GM12878 (cell line): ENCODE results near the gene HSP90AB1. TPM values are rescaled to one million over a fixed set of nuclear protein-coding genes. Genes with fewer than 3 reads are reported as not detected.

Experiments used
- ATAC-seq: fragments of 200-7000 bp; cut with Tn5 transposase; 3 replicates; pipeline ENCODE4 v1.9.1; 2020; ENCODE audit warnings: mild to moderate bottlenecking, moderate library complexity
- BruUV-seq: library from RNA; stranded (reverse); fragments of 400-500 nt; replicated peaks from 2 replicates; lab custom pipeline; 2021; lab: Mats Ljungman, UMichigan
- CTCF ChIA-PET: fragments of 300-600 bp; sonication (Branson Sonifier 250); formaldehyde crosslinking; extraction: SDS; loops from one replicate; lab custom pipeline; 2021; ENCODE audit warnings: inconsistent platforms; lab: Yijun Ruan, JAX
- POLR2A ChIA-PET: fragments of 350-600 bp; formaldehyde crosslinking; extraction: SDS; loops from one replicate; lab custom pipeline; 2021; ENCODE audit warnings: inconsistent platforms; lab: Charles Lee
- RAD21 ChIA-PET: fragments of 300-600 bp; sonication (Branson Sonifier 250); formaldehyde crosslinking; loops from one replicate; lab custom pipeline; 2023; ENCODE audit warnings: antibody characterized with exemption; ENCODE audit not compliant: unreplicated experiment; lab: Charles Lee
- SMC1A ChIA-PET: fragments of 300-600 bp; sonication (Branson Sonifier 250); formaldehyde crosslinking; loops from one replicate; lab custom pipeline; 2023; ENCODE audit not compliant: unreplicated experiment, uncharacterized antibody; lab: Charles Lee
- DNase-seq: peaks from one replicate; pipeline ENCODE4 v3.0.0-alpha.2; 2011; ENCODE audit warnings: low read depth, low spot score
- FAIRE-seq: peaks from 3 replicates; lab custom pipeline; 2011; peaks lifted over from hg19 to GRCh38; lab: Jason Lieb, UNC
- H2AFZ ChIP-seq: 2 replicates; pipeline ENCODE4 v1.6.0; 2011; ENCODE audit warnings: low read depth, low read length, control low read depth; ENCODE audit not compliant: control insufficient read depth
- H3K27ac ChIP-seq: 2 replicates; pipeline ENCODE4 v1.5.1; 2011; ENCODE audit warnings: control low read depth; ENCODE audit not compliant: control insufficient read depth, insufficient read depth
- H3K27me3 ChIP-seq, 2 experiments: replicated peaks in 1 of 2; 2 replicates each; pipeline versions ENCODE4 v1.6.0 to v1.6.1; 2011; ENCODE audit warnings: low read length in 1 of 2; ENCODE audit not compliant: control insufficient read depth in 2 of 2, insufficient read depth in 2 of 2
- H3K36me3 ChIP-seq, 2 experiments: 2 replicates each; pipeline ENCODE4 v1.5.1; 2011; ENCODE audit warnings: low read length in 1 of 2; ENCODE audit not compliant: control insufficient read depth in 2 of 2, insufficient read depth in 2 of 2
- H3K4me1 ChIP-seq: 2 replicates; pipeline ENCODE4 v1.6.1; 2011; ENCODE audit warnings: mild to moderate bottlenecking, low read length, moderate library complexity, mixed read lengths; ENCODE audit not compliant: control insufficient read depth, insufficient read depth
- H3K4me2 ChIP-seq: 2 replicates; pipeline ENCODE4 v1.6.0; 2011; ENCODE audit warnings: control low read depth; ENCODE audit not compliant: control insufficient read depth, insufficient read depth
- H3K4me3 ChIP-seq: fragments of 200-600 bp; sonication (generic); 2 replicates; pipeline ENCODE4 v1.5.1; 2016
- H3K79me2 ChIP-seq: 2 replicates; pipeline ENCODE4 v1.6.0; 2011; ENCODE audit warnings: low read length; ENCODE audit not compliant: control insufficient read depth, insufficient read depth
- H3K9ac ChIP-seq: 2 replicates; pipeline ENCODE4 v1.8.0; 2011; ENCODE audit warnings: low read length, control low read depth, mixed read lengths; ENCODE audit not compliant: control insufficient read depth, insufficient read depth
- H3K9me3 ChIP-seq: replicated peaks from 3 replicates; pipeline ENCODE4 v1.5.1; 2011; ENCODE audit warnings: mild to moderate bottlenecking, low read length; ENCODE audit not compliant: control insufficient read depth, insufficient read depth
- H4K20me1 ChIP-seq: 2 replicates; pipeline ENCODE4 v1.6.0; 2011; ENCODE audit not compliant: control insufficient read depth, insufficient read depth
- CBFB ChIP-seq: IDR thresholded peaks from 2 replicates; pipeline ENCODE4 v1.6.1; 2016; ENCODE audit warnings: antibody characterized with exemption, low read depth
- ELK1 ChIP-seq: IDR thresholded peaks from 2 replicates; pipeline ENCODE4 v1.6.1; 2012; ENCODE audit warnings: low read depth, low read length, improper control_type of control experiment
- FOXM1 ChIP-seq: IDR thresholded peaks from 2 replicates; pipeline ENCODE4 v1.6.1; 2012; ENCODE audit warnings: low read depth, mild to moderate bottlenecking, inconsistent platforms, low read length, moderate library complexity
- IKZF1 ChIP-seq: fragments of 450-650 bp; conservative IDR thresholded peaks from 2 replicates; pipeline ENCODE4 v1.6.1; 2017; ENCODE audit warnings: antibody characterized with exemption, mild to moderate bottlenecking
- NR2C1 ChIP-seq: fragments of 450-650 bp; IDR thresholded peaks from 2 replicates; pipeline ENCODE4 v1.6.1; 2017; ENCODE audit warnings: antibody characterized with exemption, mild to moderate bottlenecking, moderate library complexity
- POU2F2 ChIP-seq: IDR thresholded peaks from 3 replicates; pipeline ENCODE4 v1.6.1; 2011; ENCODE audit warnings: low read depth, mild to moderate bottlenecking, low read length, borderline replicate concordance
- RBBP5 ChIP-seq: fragments of 200-600 bp; sonication (generic); conservative IDR thresholded peaks from 2 replicates; pipeline ENCODE4 v1.6.1; 2016
- STAT3 ChIP-seq: IDR thresholded peaks from 2 replicates; pipeline ENCODE4 v1.6.1; 2011; ENCODE audit warnings: low read depth, low read length, improper control_type of control experiment
- TARDBP ChIP-seq: IDR thresholded peaks from 2 replicates; pipeline ENCODE4 v1.6.1; 2016; ENCODE audit warnings: borderline replicate concordance
- YBX1 ChIP-seq: fragments of 450-650 bp; IDR thresholded peaks from 2 replicates; pipeline ENCODE4 v1.6.1; 2016; ENCODE audit warnings: antibody characterized with exemption
- ZNF384 ChIP-seq: IDR thresholded peaks from 2 replicates; pipeline ENCODE4 v1.6.1; 2012; ENCODE audit warnings: low read depth, mild to moderate bottlenecking, low read length, improper control_type of control experiment, borderline replicate concordance
- WGBS: methylation state at CpG from one replicate; pipeline ENCODE4 v1.1.6; 2016; ENCODE audit warnings: low lambda C conversion rate; ENCODE audit not compliant: insufficient replicate concordance, insufficient coverage; ENCODE audit errors: missing lambda C conversion rate; 5-methylcytosine and 5-hydroxymethylcytosine counted together
- in situ Hi-C: fragments of 300-500 bp; cut with MboI; formaldehyde crosslinking; loops from 9 replicates; pipeline ENCODE4 v1.14.3; 2018; ENCODE audit warnings: mixed read lengths
- intact Hi-C: fragments of 100-400 bp; cut with micrococcal nuclease; formaldehyde crosslinking; loops from one replicate; pipeline ENCODE4 v1.14.2; 2022; ENCODE audit not compliant: unreplicated experiment
- polyA plus RNA-seq, 11 experiments: library from polyadenylated mRNA; depleted of rRNA in 4 of 11; unstranded in 6 of 11; stranded (reverse) in 5 of 11; fragments of >200 nt; fragmentation: Nextera tagmentation in 4 of 11; fragmentation: Illumina TruSeq in 1 of 11; extraction: Ambion mirVana in 4 of 11; extraction: Trizol in 1 of 11; gene quantifications; 1 replicate in 1 of 11; 2 replicates in 10 of 11; pipeline versions ENCODE4 v1.2.1 to v1.2.3, GENCODE V29; 2011 to 2016; ENCODE audit warnings: inconsistent platforms in 2 of 11, missing spikeins in 2 of 11, low read depth in 1 of 11
- total RNA-seq, 4 experiments: library from RNA; depleted of rRNA in 3 of 4; stranded (reverse); fragments of >200 nt in 3 of 4; fragmentation: Illumina TruSeq in 1 of 4; extraction: Trizol in 1 of 4; gene quantifications; 2 replicates each; pipeline versions ENCODE4 v1.2.1 to v1.2.3, GENCODE V29; 2013 to 2021
- TF ChIP-seq, protein P1 (sequence below): fragments of 450-650 bp; IDR thresholded peaks from 2 replicates; pipeline ENCODE4 v1.6.1; 2018; ENCODE audit warnings: borderline replicate concordance, mild to moderate bottlenecking; ENCODE audit not compliant: partially characterized antibody
- TF ChIP-seq, protein P2 (sequence below): IDR thresholded peaks from 2 replicates; pipeline ENCODE4 v1.6.1; 2012; ENCODE audit warnings: mild to moderate bottlenecking, low read depth, low read length

HSP90AB1 gene
- total and polyA plus RNA-seq, 10 of the 15 experiments (the other 5 are each of a cell fraction or from before 2014, with no cell fraction given): 988 to 1,682 (median 1,146) TPM

- FAIRE-seq: no peak
- Histone ChIP-seq H3K9ac (no peak overlapping the region), H3K27ac (no peak overlapping the region), H3K4me3 (no peak overlapping the region), H3K9me3 (no peaks in the 10 kb centered on the region), H3K4me1 (peaks cover 4% of the 10 kb centered on the region; the same call in 1 of the 2 replicates), H3K36me3 (no peaks in the 10 kb centered on the region), H3K79me2 (no peaks in the 10 kb centered on the region), H2AFZ (no peak overlapping the region), H3K27me3 (peaks cover 4 to 15% of the 10 kb centered on the region in 2 experiments; a peak in 3 of 4 replicates), H3K4me2 (no peak overlapping the region), H4K20me1 (no peaks in the 10 kb centered on the region)
- WGBS: 0% methylated on average over 1 of the region's 1 CpG
- BruUV-seq: no TSS peak
- DNase-seq: no peak
- SMC1A ChIA-PET: no interaction called here
- CTCF ChIA-PET: no interaction called here
- in situ Hi-C loops (no loop called here), intact Hi-C loops (no loop called here)
- TF ChIP-seq, protein P1, sequence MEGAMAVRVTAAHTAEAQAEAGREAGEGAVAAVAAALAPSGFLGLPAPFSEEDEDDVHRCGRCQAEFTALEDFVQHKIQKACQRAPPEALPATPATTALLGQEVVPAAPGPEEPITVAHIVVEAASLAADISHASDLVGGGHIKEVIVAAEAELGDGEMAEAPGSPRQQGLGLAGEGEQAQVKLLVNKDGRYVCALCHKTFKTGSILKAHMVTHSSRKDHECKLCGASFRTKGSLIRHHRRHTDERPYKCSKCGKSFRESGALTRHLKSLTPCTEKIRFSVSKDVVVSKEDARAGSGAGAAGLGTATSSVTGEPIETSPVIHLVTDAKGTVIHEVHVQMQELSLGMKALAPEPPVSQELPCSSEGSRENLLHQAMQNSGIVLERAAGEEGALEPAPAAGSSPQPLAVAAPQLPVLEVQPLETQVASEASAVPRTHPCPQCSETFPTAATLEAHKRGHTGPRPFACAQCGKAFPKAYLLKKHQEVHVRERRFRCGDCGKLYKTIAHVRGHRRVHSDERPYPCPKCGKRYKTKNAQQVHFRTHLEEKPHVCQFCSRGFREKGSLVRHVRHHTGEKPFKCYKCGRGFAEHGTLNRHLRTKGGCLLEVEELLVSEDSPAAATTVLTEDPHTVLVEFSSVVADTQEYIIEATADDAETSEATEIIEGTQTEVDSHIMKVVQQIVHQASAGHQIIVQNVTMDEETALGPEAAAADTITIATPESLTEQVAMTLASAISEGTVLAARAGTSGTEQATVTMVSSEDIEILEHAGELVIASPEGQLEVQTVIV: no peak
- TF ChIP-seq ZNF384: no peak
- TF ChIP-seq NR2C1: no peak
- no peak for TF ChIP-seq FOXM1
- TF ChIP-seq, protein P2, sequence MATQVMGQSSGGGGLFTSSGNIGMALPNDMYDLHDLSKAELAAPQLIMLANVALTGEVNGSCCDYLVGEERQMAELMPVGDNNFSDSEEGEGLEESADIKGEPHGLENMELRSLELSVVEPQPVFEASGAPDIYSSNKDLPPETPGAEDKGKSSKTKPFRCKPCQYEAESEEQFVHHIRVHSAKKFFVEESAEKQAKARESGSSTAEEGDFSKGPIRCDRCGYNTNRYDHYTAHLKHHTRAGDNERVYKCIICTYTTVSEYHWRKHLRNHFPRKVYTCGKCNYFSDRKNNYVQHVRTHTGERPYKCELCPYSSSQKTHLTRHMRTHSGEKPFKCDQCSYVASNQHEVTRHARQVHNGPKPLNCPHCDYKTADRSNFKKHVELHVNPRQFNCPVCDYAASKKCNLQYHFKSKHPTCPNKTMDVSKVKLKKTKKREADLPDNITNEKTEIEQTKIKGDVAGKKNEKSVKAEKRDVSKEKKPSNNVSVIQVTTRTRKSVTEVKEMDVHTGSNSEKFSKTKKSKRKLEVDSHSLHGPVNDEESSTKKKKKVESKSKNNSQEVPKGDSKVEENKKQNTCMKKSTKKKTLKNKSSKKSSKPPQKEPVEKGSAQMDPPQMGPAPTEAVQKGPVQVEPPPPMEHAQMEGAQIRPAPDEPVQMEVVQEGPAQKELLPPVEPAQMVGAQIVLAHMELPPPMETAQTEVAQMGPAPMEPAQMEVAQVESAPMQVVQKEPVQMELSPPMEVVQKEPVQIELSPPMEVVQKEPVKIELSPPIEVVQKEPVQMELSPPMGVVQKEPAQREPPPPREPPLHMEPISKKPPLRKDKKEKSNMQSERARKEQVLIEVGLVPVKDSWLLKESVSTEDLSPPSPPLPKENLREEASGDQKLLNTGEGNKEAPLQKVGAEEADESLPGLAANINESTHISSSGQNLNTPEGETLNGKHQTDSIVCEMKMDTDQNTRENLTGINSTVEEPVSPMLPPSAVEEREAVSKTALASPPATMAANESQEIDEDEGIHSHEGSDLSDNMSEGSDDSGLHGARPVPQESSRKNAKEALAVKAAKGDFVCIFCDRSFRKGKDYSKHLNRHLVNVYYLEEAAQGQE: no peak
- no peak for TF ChIP-seq TARDBP
- TF ChIP-seq POU2F2: no peak
- no peak for TF ChIP-seq CBFB
- TF ChIP-seq ELK1: no peak
- TF ChIP-seq IKZF1: no peak
- no peak for TF ChIP-seq STAT3
- TF ChIP-seq YBX1: no peak
- TF ChIP-seq RBBP5: no peak
- RAD21 ChIA-PET: no interaction called here
- no peak for ATAC-seq
- POLR2A ChIA-PET: interaction anchor here (0.6 kb wide), 1 partner anchor 152 kb away, joined by 3 read pairs; no protein-coding TSS in a partner anchor
Measured at GRCh38 chr6:44273617-44274016, 26.7 kb downstream of the HSP90AB1 start.
